HG03460 (cell line): Measurements from ENCODE around the gene AVP.

Experiments
- ATAC-seq: cut with Tn5 transposase; IDR thresholded peaks from one replicate; pipeline ENCODE4 v1.9.1; 2021; ENCODE audit not compliant: unreplicated experiment

AVP gene

GRCh38 chr20:3111507-3111906 is 27.0 kb upstream of the AVP start:
- ATAC-seq: no peak

GRCh38 chr20:3109350-3110302 is 25.1 kb upstream of the AVP start:
- no peak for ATAC-seq

- ATAC-seq: no peak
Observed at GRCh38 chr20:3107464-3108025, 23.0 kb upstream of the AVP start.

GRCh38 chr20:3106658-3107463 is 22.3 kb upstream of the AVP start:
- ATAC-seq: no peak

GRCh38 chr20:3106185-3106584 is 21.7 kb upstream of the AVP start:
- ATAC-seq: no peak

- ATAC-seq: no peak
Observed at GRCh38 chr20:3105256-3106137, 21.0 kb upstream of the AVP start.

- no peak for ATAC-seq
Observed at GRCh38 chr20:3103369-3104032, 19.0 kb upstream of the AVP start.

- ATAC-seq: no peak
Observed at GRCh38 chr20:3102575-3103368, 18.2 kb upstream of the AVP start.

- no peak for ATAC-seq
Observed at GRCh38 chr20:3101737-3102574, 17.4 kb upstream of the AVP start.

- no peak for ATAC-seq
Observed at GRCh38 chr20:3101251-3101650, 16.7 kb upstream of the AVP start.

- ATAC-seq: no peak
Observed at GRCh38 chr20:3100480-3100879, 16.0 kb upstream of the AVP start.

- ATAC-seq: no peak
Observed at GRCh38 chr20:3094848-3095629, 10.5 kb upstream of the AVP start.

- no peak for ATAC-seq
Observed at GRCh38 chr20:3093861-3094361, 9.4 kb upstream of the AVP start.

GRCh38 chr20:3092611-3093379 is 8.3 kb upstream of the AVP start:
- no peak for ATAC-seq

- ATAC-seq: no peak
Observed at GRCh38 chr20:3090565-3090964, 6.0 kb upstream of the AVP start.

GRCh38 chr20:3088031-3088430 is 3.5 kb upstream of the AVP start:
- ATAC-seq: no peak

GRCh38 chr20:3085571-3086072 is 1.1 kb upstream of the AVP start:
- no peak for ATAC-seq
